Neural cell (in vitro differentiated cells): ENCODE measurements around the gene ZC3H7A. TPM values are rescaled to one million over a fixed set of nuclear protein-coding genes. Genes with fewer than 3 reads are reported as not detected.

Experiments
- H2AFZ ChIP-seq: fragments of 200-600, 300-800 bp; sonication (generic), shearing (Covaris generic); 2 replicates; pipeline ENCODE4 v1.6.0; 2014; ENCODE audit warnings: low read depth, mild to moderate bottlenecking, antibody characterized with exemption, low read length, moderate library complexity
- H3F3A ChIP-seq: fragments of 200-600 bp; shearing (Covaris generic); 2 replicates; pipeline ENCODE4 v1.6.1; 2016; ENCODE audit warnings: mild to moderate bottlenecking, moderate library complexity, mixed read lengths, antibody characterized with exemption, low read length; ENCODE audit not compliant: insufficient read depth, poor library complexity, severe bottlenecking
- H3K27ac ChIP-seq: fragments of 200-600, 300-800 bp; sonication (generic), shearing (Covaris generic); 2 replicates; pipeline ENCODE4 v1.5.1; 2014; ENCODE audit warnings: mild to moderate bottlenecking, low read length, moderate library complexity
- H3K27me3 ChIP-seq: fragments of 300-800, 200-600 bp; sonication (generic), shearing (Covaris generic); 2 replicates; pipeline ENCODE4 v1.6.0; 2014; ENCODE audit warnings: mild to moderate bottlenecking, low read depth, low read length, moderate library complexity; ENCODE audit not compliant: insufficient read depth
- H3K36me3 ChIP-seq: fragments of 300-800, 200-600 bp; sonication (generic), shearing (Covaris generic); 2 replicates; pipeline ENCODE4 v1.5.1; 2014; ENCODE audit warnings: mild to moderate bottlenecking, antibody characterized with exemption, low read length, moderate library complexity; ENCODE audit not compliant: insufficient read depth
- H3K4me2 ChIP-seq: fragments of 300-800, 200-600 bp; sonication (generic), shearing (Covaris generic); 2 replicates; pipeline ENCODE4 v1.6.0; 2014; ENCODE audit warnings: mild to moderate bottlenecking, low read length
- H3K4me3 ChIP-seq: fragments of 300-800, 200-600 bp; sonication (generic), shearing (Covaris generic); 2 replicates; pipeline ENCODE4 v1.5.1; 2014; ENCODE audit warnings: mild to moderate bottlenecking, low read length, moderate library complexity
- H3K79me2 ChIP-seq: fragments of 200-600 bp; shearing (Covaris generic); replicated peaks from 2 replicates; pipeline ENCODE4 v1.6.0; 2014; ENCODE audit warnings: mild to moderate bottlenecking, low read length, moderate library complexity; ENCODE audit not compliant: insufficient read depth
- H3K9ac ChIP-seq: fragments of 300-800, 200-600 bp; sonication (generic), shearing (Covaris generic); 2 replicates; pipeline ENCODE4 v1.6.1; 2016; ENCODE audit warnings: mild to moderate bottlenecking, low read length, mixed read lengths
- H3K9me2 ChIP-seq: fragments of 200-600 bp; shearing (Covaris generic); 2 replicates; pipeline ENCODE4 v1.6.1; 2016; ENCODE audit warnings: mild to moderate bottlenecking, low read length, mixed read lengths; ENCODE audit not compliant: insufficient read depth
- H3K9me3 ChIP-seq: fragments of 200-600, 300-800 bp; sonication (generic), shearing (Covaris generic); 2 replicates; pipeline ENCODE4 v1.6.1; 2016; ENCODE audit warnings: mild to moderate bottlenecking, mixed run types, low read length, moderate library complexity, mixed read lengths
- H4K20me1 ChIP-seq: fragments of 200-600 bp; shearing (Covaris generic); 2 replicates; pipeline ENCODE4 v1.6.1; 2016; ENCODE audit warnings: mild to moderate bottlenecking, mixed run types; ENCODE audit not compliant: insufficient read depth
- EP300 ChIP-seq: fragments of 450-650 bp; conservative IDR thresholded peaks from 2 replicates; pipeline ENCODE4 v1.6.1; 2014; ENCODE audit warnings: antibody characterized with exemption, mild to moderate bottlenecking, moderate library complexity; ENCODE audit not compliant: poor library complexity, severe bottlenecking
- EZH2 ChIP-seq: fragments of 200-600, 300-800 bp; shearing (Covaris generic), sonication (generic); IDR thresholded peaks from 2 replicates; pipeline ENCODE4 v1.6.1; 2014; ENCODE audit warnings: antibody characterized with exemption, low read length, borderline replicate concordance, mild to moderate bottlenecking; ENCODE audit not compliant: insufficient read depth, poor library complexity, severe bottlenecking
- MXI1 ChIP-seq: fragments of 450-650 bp; conservative IDR thresholded peaks from 2 replicates; pipeline ENCODE4 v1.6.1; 2014; ENCODE audit warnings: antibody characterized with exemption, mild to moderate bottlenecking; ENCODE audit not compliant: poor library complexity, severe bottlenecking
- POLR2AphosphoS5 ChIP-seq: IDR thresholded peaks from 2 replicates; pipeline ENCODE4 v1.6.1; 2012
- RAD21 ChIP-seq: fragments of 450-650 bp; conservative IDR thresholded peaks from 2 replicates; pipeline ENCODE4 v1.6.1; 2014; ENCODE audit warnings: antibody characterized with exemption, mild to moderate bottlenecking, moderate library complexity
- SMC3 ChIP-seq: fragments of 450-650 bp; conservative IDR thresholded peaks from 2 replicates; pipeline ENCODE4 v1.6.1; 2014; ENCODE audit warnings: antibody characterized with exemption, mild to moderate bottlenecking, moderate library complexity; ENCODE audit not compliant: poor library complexity
- TAF1 ChIP-seq: IDR thresholded peaks from 2 replicates; pipeline ENCODE4 v1.6.1; 2012; ENCODE audit warnings: low read depth
- polyA plus RNA-seq: library from polyadenylated mRNA; depleted of rRNA; stranded (reverse); fragments of >200 nt; gene quantifications from 2 replicates; pipeline ENCODE4 v1.2.3, GENCODE V29; 2014
- TF ChIP-seq, protein P1 (sequence below): fragments of 450-650 bp; IDR thresholded peaks from 2 replicates; pipeline ENCODE4 v1.5.1; 2014; ENCODE audit warnings: antibody characterized with exemption, mild to moderate bottlenecking, moderate library complexity; ENCODE audit not compliant: poor library complexity, severe bottlenecking
- TF ChIP-seq, protein P2 (sequence below): IDR thresholded peaks from 2 replicates; pipeline ENCODE4 v1.6.1; 2012; ENCODE audit warnings: borderline replicate concordance

Gene ZC3H7A
- polyA plus RNA-seq, 1 donor from 2014 or later = 67.7 TPM

DNA sequence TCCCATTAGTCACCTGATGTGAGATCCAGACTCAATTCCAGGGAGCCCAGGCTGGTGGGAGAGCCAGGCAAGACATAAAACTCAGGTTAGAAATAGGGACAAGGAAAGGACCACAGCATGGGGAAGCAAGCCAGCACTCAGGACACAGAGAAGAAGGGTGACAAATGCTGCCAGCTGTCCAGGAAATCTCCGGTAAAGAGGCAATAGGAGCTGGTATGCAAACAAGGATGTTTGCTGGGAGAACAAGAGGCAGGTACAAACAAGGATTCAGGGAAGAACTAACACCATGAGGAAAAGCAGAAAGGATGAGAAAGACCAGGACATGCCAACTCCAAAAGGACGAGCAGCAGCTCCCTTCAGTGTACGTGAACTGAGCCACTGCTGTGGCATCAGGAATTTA lies 44.2 kb downstream of the ZC3H7A start:
- Histone ChIP-seq H3K27ac (no peak overlapping the region), H2AFZ (no peak overlapping the region), H3K4me3 (no peak overlapping the region), H4K20me1 (no peaks in the 10 kb centered on the region), H3K36me3 (peaks cover 4% of the 10 kb centered on the region), H3K9me3 (no peaks in the 10 kb centered on the region), H3K27me3 (no peaks in the 10 kb centered on the region), H3K9ac (no peak overlapping the region), H3K4me2 (no peak overlapping the region), H3F3A (no peaks in the 10 kb centered on the region), H3K9me2 (no peaks in the 10 kb centered on the region), H3K79me2 (no peaks in the 10 kb centered on the region)
- no peak for TF ChIP-seq EZH2
- no peak for TF ChIP-seq TAF1
- TF ChIP-seq EP300 = no peak
- TF ChIP-seq MXI1 = no peak
- TF ChIP-seq POLR2AphosphoS5 = no peak
- TF ChIP-seq RAD21 = no peak
- TF ChIP-seq, protein P1, sequence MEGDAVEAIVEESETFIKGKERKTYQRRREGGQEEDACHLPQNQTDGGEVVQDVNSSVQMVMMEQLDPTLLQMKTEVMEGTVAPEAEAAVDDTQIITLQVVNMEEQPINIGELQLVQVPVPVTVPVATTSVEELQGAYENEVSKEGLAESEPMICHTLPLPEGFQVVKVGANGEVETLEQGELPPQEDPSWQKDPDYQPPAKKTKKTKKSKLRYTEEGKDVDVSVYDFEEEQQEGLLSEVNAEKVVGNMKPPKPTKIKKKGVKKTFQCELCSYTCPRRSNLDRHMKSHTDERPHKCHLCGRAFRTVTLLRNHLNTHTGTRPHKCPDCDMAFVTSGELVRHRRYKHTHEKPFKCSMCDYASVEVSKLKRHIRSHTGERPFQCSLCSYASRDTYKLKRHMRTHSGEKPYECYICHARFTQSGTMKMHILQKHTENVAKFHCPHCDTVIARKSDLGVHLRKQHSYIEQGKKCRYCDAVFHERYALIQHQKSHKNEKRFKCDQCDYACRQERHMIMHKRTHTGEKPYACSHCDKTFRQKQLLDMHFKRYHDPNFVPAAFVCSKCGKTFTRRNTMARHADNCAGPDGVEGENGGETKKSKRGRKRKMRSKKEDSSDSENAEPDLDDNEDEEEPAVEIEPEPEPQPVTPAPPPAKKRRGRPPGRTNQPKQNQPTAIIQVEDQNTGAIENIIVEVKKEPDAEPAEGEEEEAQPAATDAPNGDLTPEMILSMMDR = no peak
- TF ChIP-seq, protein P2, sequence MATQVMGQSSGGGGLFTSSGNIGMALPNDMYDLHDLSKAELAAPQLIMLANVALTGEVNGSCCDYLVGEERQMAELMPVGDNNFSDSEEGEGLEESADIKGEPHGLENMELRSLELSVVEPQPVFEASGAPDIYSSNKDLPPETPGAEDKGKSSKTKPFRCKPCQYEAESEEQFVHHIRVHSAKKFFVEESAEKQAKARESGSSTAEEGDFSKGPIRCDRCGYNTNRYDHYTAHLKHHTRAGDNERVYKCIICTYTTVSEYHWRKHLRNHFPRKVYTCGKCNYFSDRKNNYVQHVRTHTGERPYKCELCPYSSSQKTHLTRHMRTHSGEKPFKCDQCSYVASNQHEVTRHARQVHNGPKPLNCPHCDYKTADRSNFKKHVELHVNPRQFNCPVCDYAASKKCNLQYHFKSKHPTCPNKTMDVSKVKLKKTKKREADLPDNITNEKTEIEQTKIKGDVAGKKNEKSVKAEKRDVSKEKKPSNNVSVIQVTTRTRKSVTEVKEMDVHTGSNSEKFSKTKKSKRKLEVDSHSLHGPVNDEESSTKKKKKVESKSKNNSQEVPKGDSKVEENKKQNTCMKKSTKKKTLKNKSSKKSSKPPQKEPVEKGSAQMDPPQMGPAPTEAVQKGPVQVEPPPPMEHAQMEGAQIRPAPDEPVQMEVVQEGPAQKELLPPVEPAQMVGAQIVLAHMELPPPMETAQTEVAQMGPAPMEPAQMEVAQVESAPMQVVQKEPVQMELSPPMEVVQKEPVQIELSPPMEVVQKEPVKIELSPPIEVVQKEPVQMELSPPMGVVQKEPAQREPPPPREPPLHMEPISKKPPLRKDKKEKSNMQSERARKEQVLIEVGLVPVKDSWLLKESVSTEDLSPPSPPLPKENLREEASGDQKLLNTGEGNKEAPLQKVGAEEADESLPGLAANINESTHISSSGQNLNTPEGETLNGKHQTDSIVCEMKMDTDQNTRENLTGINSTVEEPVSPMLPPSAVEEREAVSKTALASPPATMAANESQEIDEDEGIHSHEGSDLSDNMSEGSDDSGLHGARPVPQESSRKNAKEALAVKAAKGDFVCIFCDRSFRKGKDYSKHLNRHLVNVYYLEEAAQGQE = no peak
- TF ChIP-seq SMC3 = no peak

DNA sequence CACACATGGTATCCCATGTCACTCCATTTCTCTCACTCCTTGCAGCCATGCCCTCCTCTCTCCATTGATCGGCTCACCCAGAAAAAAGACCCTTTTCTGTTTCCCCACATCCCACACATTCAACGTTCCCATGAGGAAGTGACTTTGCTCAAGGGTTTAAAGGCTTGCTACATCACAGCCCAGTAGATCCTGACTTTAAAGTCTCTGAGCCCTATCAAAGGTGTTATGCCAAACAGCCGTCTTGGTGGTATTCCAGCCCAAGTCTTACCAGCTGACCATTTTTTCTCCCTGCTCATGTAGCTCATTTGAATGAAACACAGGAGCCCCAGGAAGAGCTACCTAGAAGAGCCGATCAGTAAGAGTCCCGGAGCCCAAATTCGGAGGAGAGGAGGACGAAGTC lies 47.0 kb downstream of the ZC3H7A start:
- no peak for TF ChIP-seq POLR2AphosphoS5
- no peak for TF ChIP-seq RAD21
- TF ChIP-seq EZH2 = no peak
- Histone ChIP-seq H3K4me2 (no peak overlapping the region), H3K36me3 (peaks cover 4% of the 10 kb centered on the region), H3F3A (no peaks in the 10 kb centered on the region), H3K9ac (no peak overlapping the region), H3K9me2 (no peaks in the 10 kb centered on the region), H2AFZ (no peak overlapping the region), H4K20me1 (no peaks in the 10 kb centered on the region), H3K4me3 (no peak overlapping the region), H3K79me2 (no peaks in the 10 kb centered on the region), H3K27me3 (no peaks in the 10 kb centered on the region), H3K9me3 (no peaks in the 10 kb centered on the region), H3K27ac (no peak overlapping the region)
